Measurements from ENCODE around the gene MOSMO. TPM values are rescaled to one million over a fixed set of nuclear protein-coding genes. Genes with fewer than 3 reads are reported as not detected.

The MOSMO gene
- total and polyA plus RNA-seq, 2 donors from 2014 or later, result 6.3 to 12.8 TPM

- no peak overlapping the region for H3K9ac ChIP-seq (ENCODE audit: low read length in 3 of 3)
- H3K4me1 ChIP-seq (ENCODE audit: control insufficient read depth in 2 of 3, insufficient read depth in 2 of 3, low read depth in 1 of 3, low read length in 3 of 3), result peaks cover 0 to 10% (median 7%) of the 10 kb centered on the region in 3 donors
- H3K27me3 ChIP-seq (ENCODE audit: control insufficient read depth, insufficient read depth, low read length), result no peaks in the 10 kb centered on the region
- H3K27ac ChIP-seq (ENCODE audit: low read depth in 2 of 2, low read length in 2 of 2), result no peak overlapping the region
- no peaks in the 10 kb centered on the region for H3K9me3 ChIP-seq (ENCODE audit: control insufficient read depth in 2 of 3, insufficient read depth in 1 of 3, low read length in 3 of 3)
- no peaks in the 10 kb centered on the region for H3K36me3 ChIP-seq (ENCODE audit: control insufficient read depth in 2 of 3, insufficient read depth in 3 of 3, low read length in 3 of 3)
- intact Hi-C loops (cut with DNase I), result no loop called here
- no peak for DNase-seq
- TF ChIP-seq CTCF (IDR thresholded peaks at IDR 0.05; ENCODE audit: borderline replicate concordance, extremely low read depth, insufficient read depth), result no peak
- H3K4me3 ChIP-seq (ENCODE audit: low read length in 3 of 3), result no peak overlapping the region
- no peak for FAIRE-seq
These were observed 57.3 kb downstream of the MOSMO start for GRCh38 chr16:22065252-22065651.

DNA sequence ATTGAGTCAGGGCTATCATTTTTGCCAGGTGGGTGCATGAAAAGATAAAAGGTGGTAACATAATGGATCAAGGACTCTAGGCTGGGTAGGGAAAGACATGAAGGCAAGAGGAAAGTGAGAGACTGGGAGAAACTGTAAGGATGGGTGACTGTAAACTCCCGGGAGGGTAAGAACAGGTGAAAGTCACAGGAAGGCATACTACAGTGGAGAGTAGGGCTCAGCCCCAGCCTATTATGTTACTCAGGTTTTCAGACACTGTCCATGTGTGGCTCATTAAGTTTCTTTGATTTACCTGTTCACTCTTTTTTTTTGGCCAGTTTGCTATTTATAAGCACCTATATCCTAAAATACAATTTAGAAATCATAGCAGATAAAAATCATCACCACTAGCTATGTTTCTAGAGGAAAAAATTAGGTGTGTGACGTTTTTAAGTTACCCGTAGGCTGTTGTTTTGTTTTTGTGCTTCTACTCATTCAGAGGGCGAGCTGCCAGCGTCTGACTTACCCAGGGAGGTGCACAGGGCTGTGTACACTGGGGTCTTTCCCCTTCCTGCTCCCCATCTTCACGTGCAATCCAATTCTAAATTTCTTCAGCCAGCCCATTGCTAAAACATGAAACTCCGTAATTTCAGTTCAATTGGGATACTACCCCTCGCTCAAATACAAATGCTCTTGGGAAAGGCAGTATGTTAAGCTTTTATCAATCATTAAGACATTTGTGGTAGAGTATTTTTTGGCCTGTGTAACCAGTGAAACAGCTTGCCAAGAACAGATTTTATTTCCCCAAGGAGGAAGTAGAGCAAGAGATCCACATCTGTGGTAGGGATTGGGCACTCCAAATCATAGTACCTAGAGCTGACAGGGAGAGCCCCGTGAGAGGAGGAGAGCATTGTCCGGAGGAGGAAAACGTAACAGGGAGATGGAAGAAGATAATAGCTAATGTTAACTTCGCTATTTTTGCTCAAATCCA, 62.7 kb downstream of the MOSMO start:
- no peaks in the 10 kb centered on the region for H3K27me3 ChIP-seq (ENCODE audit: control insufficient read depth, insufficient read depth, low read length)
- no peak for TF ChIP-seq CTCF (IDR thresholded peaks at IDR 0.05; ENCODE audit: borderline replicate concordance, extremely low read depth, insufficient read depth)
- no peaks in the 10 kb centered on the region for H3K36me3 ChIP-seq (ENCODE audit: control insufficient read depth in 2 of 3, insufficient read depth in 3 of 3, low read length in 3 of 3)
- DNase-seq, result no peak
- peak overlapping the region in 1 of 2 donors; percentile 28 for H3K27ac ChIP-seq (ENCODE audit: low read depth in 2 of 2, low read length in 2 of 2)
- intact Hi-C loops (cut with DNase I), result no loop called here
- peaks cover 0 to 22% (median 13%) of the 10 kb centered on the region in 3 donors for H3K4me1 ChIP-seq (ENCODE audit: control insufficient read depth in 2 of 3, insufficient read depth in 2 of 3, low read depth in 1 of 3, low read length in 3 of 3)
- H3K9me3 ChIP-seq (ENCODE audit: control insufficient read depth in 2 of 3, insufficient read depth in 1 of 3, low read length in 3 of 3), result no peaks in the 10 kb centered on the region
- H3K4me3 ChIP-seq (ENCODE audit: low read length in 3 of 3), result peak overlapping the region in 2 of 3 donors; percentile 44 to 54
- no peak for FAIRE-seq
- no peak overlapping the region for H3K9ac ChIP-seq (ENCODE audit: low read length in 3 of 3)

DNA sequence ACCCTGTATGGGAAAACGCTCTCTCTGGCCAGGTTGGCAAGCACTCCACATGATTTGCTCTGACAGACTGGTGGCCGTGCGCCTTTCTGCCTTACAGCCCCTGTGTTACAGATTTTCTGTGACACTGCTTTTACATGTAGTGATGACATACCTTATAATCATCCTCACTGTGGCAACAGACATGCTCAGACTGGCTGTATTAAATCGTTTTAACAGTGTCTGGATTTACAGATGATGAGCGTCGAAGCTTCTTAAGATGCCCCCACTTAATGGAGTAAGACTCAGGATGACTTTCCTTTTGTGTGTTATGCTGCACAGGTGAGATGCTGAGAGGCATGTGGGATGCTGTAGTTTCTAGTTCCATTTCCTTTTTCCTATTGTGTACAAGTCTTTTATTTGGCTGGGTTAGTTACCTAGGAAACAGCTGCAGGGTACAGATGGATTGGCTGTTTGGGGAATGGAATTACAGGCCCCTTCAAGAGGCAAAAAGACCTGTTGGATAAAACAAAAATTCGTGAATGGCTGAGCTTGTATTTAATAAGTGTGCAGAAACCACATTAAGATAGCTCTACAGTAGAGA, 63.5 kb downstream of the MOSMO start:
- Histone ChIP-seq H3K9me3 (ENCODE audit: control insufficient read depth in 2 of 3, insufficient read depth in 1 of 3, low read length in 3 of 3) (no peaks in the 10 kb centered on the region), H3K36me3 (ENCODE audit: control insufficient read depth in 2 of 3, insufficient read depth in 3 of 3, low read length in 3 of 3) (no peaks in the 10 kb centered on the region), H3K27me3 (ENCODE audit: control insufficient read depth, insufficient read depth, low read length) (no peaks in the 10 kb centered on the region), H3K9ac (ENCODE audit: low read length in 3 of 3) (no peak overlapping the region), H3K4me1 (ENCODE audit: control insufficient read depth in 2 of 3, insufficient read depth in 2 of 3, low read depth in 1 of 3, low read length in 3 of 3) (peaks cover 0 to 22% (median 11%) of the 10 kb centered on the region in 3 donors), H3K27ac (ENCODE audit: low read depth in 2 of 2, low read length in 2 of 2) (no peak overlapping the region), H3K4me3 (ENCODE audit: low read length in 3 of 3) (peak overlapping the region in 1 of 3 donors; percentile 44)
- no peak for FAIRE-seq
- TF ChIP-seq CTCF (IDR thresholded peaks at IDR 0.05; ENCODE audit: borderline replicate concordance, extremely low read depth, insufficient read depth), result no peak
- intact Hi-C loops (cut with DNase I), result no loop called here
- no peak for DNase-seq
